Measurements from ENCODE around the gene CUEDC2.

Gene CUEDC2

GRCh38 chr10:102425444-102425843, 6.9 kb downstream of the CUEDC2 start:
- H3K9me3 Mint-ChIP-seq, result no peaks in the 10 kb centered on the region
- H3K36me3 Mint-ChIP-seq (ENCODE audit: low read depth), result peaks cover 6% of the 10 kb centered on the region
- H3K4me1 Mint-ChIP-seq, result peaks cover 7% of the 10 kb centered on the region
- no peak for TF ChIP-seq CTCF (IDR thresholded peaks at IDR 0.05; ENCODE audit: unreplicated experiment in 3 of 3)
- H3K27ac Mint-ChIP-seq, result no peak overlapping the region
- H3K4me3 Mint-ChIP-seq, result no peak overlapping the region
- H3K27me3 Mint-ChIP-seq (ENCODE audit: low read depth), result peaks cover 3% of the 10 kb centered on the region

GRCh38 chr10:102424916-102425315, 7.5 kb downstream of the CUEDC2 start:
- Mint-ChIP-seq H3K4me3 (no peak overlapping the region), H3K9me3 (no peaks in the 10 kb centered on the region)

GRCh38 chr10:102424145-102424544, 8.2 kb downstream of the CUEDC2 start:
- no peaks in the 10 kb centered on the region for H3K9me3 Mint-ChIP-seq
- peak overlapping the region; percentile 23 to 43 (median 32) for H3K4me3 Mint-ChIP-seq
- H3K27ac Mint-ChIP-seq, result no peak overlapping the region
- TF ChIP-seq CTCF (IDR thresholded peaks at IDR 0.05; ENCODE audit: unreplicated experiment in 3 of 3), result no peak
- peaks cover 11% of the 10 kb centered on the region for H3K4me1 Mint-ChIP-seq
- H3K36me3 Mint-ChIP-seq (ENCODE audit: low read depth), result peaks cover 6% of the 10 kb centered on the region
- peaks cover 9% of the 10 kb centered on the region for H3K27me3 Mint-ChIP-seq (ENCODE audit: low read depth)

More at GRCh38 chr10:102424916-102425315, 7.5 kb downstream of the CUEDC2 start:
- no peak overlapping the region for H3K27ac Mint-ChIP-seq
- peaks cover 9% of the 10 kb centered on the region for H3K4me1 Mint-ChIP-seq
- peaks cover 7% of the 10 kb centered on the region for H3K27me3 Mint-ChIP-seq (ENCODE audit: low read depth)
- H3K36me3 Mint-ChIP-seq (ENCODE audit: low read depth), result peaks cover 6% of the 10 kb centered on the region
- no peak for TF ChIP-seq CTCF (IDR thresholded peaks at IDR 0.05; ENCODE audit: unreplicated experiment in 3 of 3)

GRCh38 chr10:102423372-102423968, 8.9 kb downstream of the CUEDC2 start:
- peaks cover 6% of the 10 kb centered on the region for H3K36me3 Mint-ChIP-seq (ENCODE audit: low read depth)
- peak overlapping the region; percentile 62 to 76 (median 67) for H3K4me3 Mint-ChIP-seq
- peaks cover 13% of the 10 kb centered on the region for H3K27me3 Mint-ChIP-seq (ENCODE audit: low read depth)
- no peak for TF ChIP-seq CTCF (IDR thresholded peaks at IDR 0.05; ENCODE audit: unreplicated experiment in 3 of 3)
- H3K9me3 Mint-ChIP-seq, result no peaks in the 10 kb centered on the region
- peaks cover 13% of the 10 kb centered on the region for H3K4me1 Mint-ChIP-seq
- no peak overlapping the region for H3K27ac Mint-ChIP-seq

- Mint-ChIP-seq H3K9me3 (no peaks in the 10 kb centered on the region), H3K27me3 (ENCODE audit: low read depth) (peaks cover 21% of the 10 kb centered on the region), H3K27ac (no peak overlapping the region), H3K36me3 (ENCODE audit: low read depth) (peaks cover 6% of the 10 kb centered on the region), H3K4me1 (peaks cover 13% of the 10 kb centered on the region), H3K4me3 (peak overlapping the region; percentile 81 to 95 (median 83))
- peak; percentile 70 to 75 (median 73) for TF ChIP-seq CTCF (IDR thresholded peaks at IDR 0.05; ENCODE audit: unreplicated experiment in 3 of 3)
Observed at GRCh38 chr10:102422545-102423129, 9.7 kb downstream of the CUEDC2 start.

Data from nephron (organoid).